GM19240 (cell line): ENCODE results near the gene SULT4A1.
"Not testable (repeated sequence)": the region's sequence is repeated elsewhere in the genome, so short reads cannot be mapped to it uniquely, and the experiment has no call there.

Experiments used
- DNase-seq: peaks from one replicate; pipeline ENCODE4 v3.0.0; 2011; ENCODE audit warnings: low spot score; ENCODE audit not compliant: insufficient read length

The SULT4A1 gene

GRCh38 chr22:43862074-43862881 is at the start of gene SULT4A1:
Gene SULT4A1 (minus strand): TSS chr22:43862513. CDS start chr22:43862382, 131 bp downstream.
- no peak for DNase-seq

GRCh38 chr22:43911351-43911750 is 49.0 kb upstream of the SULT4A1 start:
- DNase-seq, result no peak

- DNase-seq, result no peak
These were observed 47.9 kb upstream of the SULT4A1 start for GRCh38 chr22:43910178-43910695.

- DNase-seq, result no peak
These were observed 47.4 kb upstream of the SULT4A1 start for GRCh38 chr22:43909708-43910107.

- no peak for DNase-seq
These were observed 43.4 kb upstream of the SULT4A1 start for GRCh38 chr22:43905681-43906080.

- not testable (repeated sequence) for DNase-seq
These were observed 42.1 kb upstream of the SULT4A1 start for GRCh38 chr22:43904412-43904811.

- DNase-seq, result not testable (repeated sequence)
These were observed 40.7 kb upstream of the SULT4A1 start for GRCh38 chr22:43903033-43903432.

GRCh38 chr22:43901976-43902643 is 39.8 kb upstream of the SULT4A1 start:
- no peak for DNase-seq

GRCh38 chr22:43900206-43900605 is 37.9 kb upstream of the SULT4A1 start:
- no peak for DNase-seq

- DNase-seq, result no peak
These were observed 35.5 kb upstream of the SULT4A1 start for GRCh38 chr22:43897751-43898261.

- DNase-seq, result no peak
These were observed 33.8 kb upstream of the SULT4A1 start for GRCh38 chr22:43895986-43896645.

GRCh38 chr22:43894122-43894521 is 31.8 kb upstream of the SULT4A1 start:
- no peak for DNase-seq

- no peak for DNase-seq
These were observed 31.0 kb upstream of the SULT4A1 start for GRCh38 chr22:43893266-43893665.

- no peak for DNase-seq
These were observed 30.0 kb upstream of the SULT4A1 start for GRCh38 chr22:43892183-43892894.

- DNase-seq, result no peak
These were observed 29.3 kb upstream of the SULT4A1 start, which contains the start of gene PNPLA5 for GRCh38 chr22:43891360-43892182. Gene PNPLA5 (minus strand): TSS chr22:43892013. CDS start chr22:43891880, 133 bp downstream.

- no peak for DNase-seq
These were observed 28.6 kb upstream of the SULT4A1 start for GRCh38 chr22:43890901-43891331.

GRCh38 chr22:43889860-43890253 is 27.5 kb upstream of the SULT4A1 start:
- DNase-seq, result no peak

- DNase-seq, result no peak
These were observed 27.0 kb upstream of the SULT4A1 start for GRCh38 chr22:43889201-43889859.

- DNase-seq, result no peak
These were observed 26.4 kb upstream of the SULT4A1 start for GRCh38 chr22:43888740-43889139.

- no peak for DNase-seq
These were observed 25.1 kb upstream of the SULT4A1 start for GRCh38 chr22:43887391-43887790.
